Activated CD4-positive, alpha-beta T cell treated with anti-CD3 and anti-CD28 coated beads for 4 hours (primary cell): ENCODE data around the gene PUM2.
"Not testable (repeated sequence)": the region's sequence is repeated elsewhere in the genome, so short reads cannot be mapped to it uniquely, and the experiment has no call there.

ENCODE experiments used
- DNase-seq, 2 donors: peaks; one replicate each; pipeline ENCODE4 v3.0.0-alpha.2; 2020

Gene PUM2

DNA sequence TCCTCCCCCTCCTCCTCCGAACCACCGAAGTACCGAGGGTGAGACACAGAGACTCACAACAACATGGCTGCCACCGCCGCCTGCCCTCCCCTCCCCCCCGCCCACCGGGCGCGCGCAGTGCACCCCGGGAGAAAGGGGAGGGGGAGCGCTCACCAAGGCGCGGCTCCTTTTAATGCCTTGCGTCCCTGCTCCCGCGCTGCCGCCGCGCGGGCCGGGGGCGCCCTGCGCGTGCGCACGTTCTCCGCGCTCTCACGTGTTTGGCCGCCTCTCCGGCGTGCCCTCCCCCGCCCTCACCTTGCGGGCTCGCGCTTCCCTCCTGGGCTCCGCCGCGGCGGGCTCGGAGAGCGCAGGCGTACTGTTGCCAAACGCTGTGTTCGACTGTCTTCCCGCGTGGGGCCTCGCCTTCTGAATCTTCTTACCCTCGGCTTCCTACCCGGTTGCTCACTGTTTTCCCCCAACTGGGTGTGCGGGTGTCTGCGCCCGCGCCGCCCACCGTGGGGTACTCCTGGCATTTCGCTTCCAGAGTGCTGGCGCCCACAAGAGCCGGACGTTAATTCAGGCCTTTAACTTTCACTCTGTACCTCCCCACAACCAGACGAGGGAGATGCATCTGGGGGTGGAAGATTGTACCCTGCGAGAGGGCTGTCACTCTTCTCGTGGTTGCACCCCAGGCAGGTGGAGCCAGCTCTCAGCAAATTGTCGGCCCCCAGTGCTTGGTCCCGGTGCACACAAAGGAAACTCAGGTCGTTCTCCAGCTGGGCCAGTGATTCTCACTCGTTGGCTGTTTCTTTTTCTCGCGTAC lies at the start of gene PUM2:
PUM2 (minus strand) TSS at position 92 of the 802 bp plus-strand sequence. CDS start 23,484 bp downstream, outside the sequence.
- peak; percentile 90 to 93 for DNase-seq

GRCh38 chr2:20400306-20400705 lies 49.7 kb upstream of the PUM2 start:
- no peak for DNase-seq

GRCh38 chr2:20398956-20399567 lies 48.4 kb upstream of the PUM2 start:
- no peak for DNase-seq

- DNase-seq: no peak
Observed at GRCh38 chr2:20397811-20398447, 47.3 kb upstream of the PUM2 start.

- DNase-seq: no peak
Observed at GRCh38 chr2:20396356-20397000, 45.8 kb upstream of the PUM2 start.

DNA sequence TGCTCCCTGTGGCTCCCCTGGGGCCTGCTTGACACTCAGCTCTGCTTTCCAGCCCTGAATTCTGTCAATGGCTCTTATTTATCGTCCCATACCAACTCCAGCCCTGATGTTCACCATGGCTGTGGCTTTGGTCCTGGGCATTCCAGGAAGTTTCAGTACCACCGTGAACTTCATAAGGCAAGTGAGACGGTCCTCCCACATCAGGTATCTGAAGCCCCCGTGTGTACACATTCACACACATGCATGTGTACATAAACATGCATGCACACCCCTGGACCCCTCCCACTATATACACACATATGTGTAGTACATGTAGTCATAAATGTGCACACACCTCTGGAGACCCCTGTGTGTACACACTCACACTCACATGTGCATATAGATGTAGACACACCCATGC lies 43.3 kb upstream of the PUM2 start:
- DNase-seq: no peak

DNA sequence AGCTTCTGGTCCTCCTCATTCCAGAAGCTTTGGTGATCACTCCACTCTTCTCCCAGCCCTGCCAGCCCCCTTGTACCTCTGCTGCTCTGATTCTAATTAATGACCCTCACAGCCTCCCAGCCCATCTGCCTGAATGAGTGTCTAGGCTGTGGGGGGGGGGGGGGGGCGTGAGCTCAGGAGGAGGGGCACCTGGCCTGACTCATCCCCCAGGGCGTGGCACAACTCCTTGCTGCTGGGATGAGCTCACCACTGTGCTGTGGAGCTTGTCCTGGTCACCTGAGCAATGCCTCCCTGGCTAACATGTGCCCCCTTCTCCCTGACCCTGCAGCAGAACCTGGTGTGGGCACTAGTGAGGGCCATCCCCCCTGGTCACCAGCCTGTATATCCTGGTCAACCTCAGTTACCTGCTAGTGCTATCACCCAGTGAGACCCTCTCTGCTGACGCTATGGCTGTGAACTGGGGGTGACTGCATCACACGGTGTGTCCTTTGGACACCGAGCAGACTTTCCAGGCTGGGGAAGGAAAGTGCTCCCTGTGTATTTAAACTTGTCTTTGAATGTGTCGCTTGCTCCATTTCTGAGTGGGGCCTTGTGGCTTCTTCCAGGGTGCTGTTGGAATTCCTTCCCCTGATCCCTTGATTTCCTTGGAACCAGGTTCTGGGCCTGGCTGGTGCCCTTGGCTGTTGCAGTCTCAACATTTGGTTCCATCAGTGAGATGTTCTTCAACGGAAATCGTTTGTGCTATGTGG lies 41.5 kb upstream of the PUM2 start:
- DNase-seq: no peak

DNA sequence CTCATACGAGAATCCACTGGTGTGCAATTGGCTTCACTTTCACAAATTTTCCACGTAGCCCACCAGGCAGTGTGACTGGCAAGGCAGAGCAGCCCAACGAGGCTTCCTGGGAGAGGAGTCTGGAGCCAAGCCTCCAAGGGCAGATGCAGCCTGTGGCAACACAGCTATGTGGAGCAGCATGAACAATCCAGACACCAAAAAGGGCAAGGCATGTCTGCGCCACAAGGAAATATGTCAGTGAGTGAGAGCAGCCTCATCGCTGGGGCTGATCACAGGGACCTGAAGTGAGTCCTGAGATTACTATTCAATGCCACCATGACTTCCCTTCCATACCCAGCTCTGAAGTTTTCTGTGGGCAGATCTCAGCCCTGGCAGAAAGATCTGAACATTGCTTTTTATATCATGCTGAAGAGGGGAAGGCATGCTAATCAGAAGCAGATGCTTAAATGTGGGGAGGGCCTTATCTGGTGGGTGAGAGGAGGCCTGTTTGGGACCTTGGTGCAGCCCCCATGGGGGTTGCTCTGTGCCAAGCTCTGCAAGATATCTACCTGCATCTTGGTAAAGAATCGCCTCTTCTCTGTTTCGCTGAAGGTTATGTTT lies 40.0 kb upstream of the PUM2 start:
- DNase-seq: no peak

- DNase-seq: no peak
Observed at GRCh38 chr2:20384953-20385352, 34.3 kb upstream of the PUM2 start.

GRCh38 chr2:20382965-20383810 lies 32.5 kb upstream of the PUM2 start:
- no peak for DNase-seq

- no peak for DNase-seq
Observed at GRCh38 chr2:20381457-20381856, 30.8 kb upstream of the PUM2 start.

- no peak for DNase-seq
Observed at GRCh38 chr2:20378891-20379519, 28.4 kb upstream of the PUM2 start.

GRCh38 chr2:20378341-20378740 lies 27.7 kb upstream of the PUM2 start:
- DNase-seq: no peak

DNA sequence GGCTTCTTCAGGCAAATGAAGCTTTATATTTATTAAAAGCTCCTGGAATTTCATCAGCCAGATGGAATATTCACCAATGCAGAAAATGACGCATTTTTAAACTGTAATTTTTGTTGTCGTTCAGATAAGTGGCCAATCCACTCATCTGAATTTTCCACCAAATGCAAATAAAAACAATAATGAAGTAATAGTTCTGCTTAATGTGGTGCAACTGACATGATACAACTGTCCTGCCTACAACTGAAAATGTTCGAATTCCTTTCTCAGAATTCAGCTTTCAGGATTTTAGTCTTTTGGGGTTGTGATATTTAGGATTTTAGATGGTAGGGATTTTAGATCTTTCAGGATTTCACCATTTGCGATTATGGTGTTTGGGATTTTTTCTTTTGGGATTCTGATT lies 27.1 kb upstream of the PUM2 start:
- no peak for DNase-seq

GRCh38 chr2:20374982-20375381 lies 24.3 kb upstream of the PUM2 start:
- not testable (repeated sequence) for DNase-seq

GRCh38 chr2:20372896-20373640 lies 22.4 kb upstream of the PUM2 start:
- no peak for DNase-seq

GRCh38 chr2:20371323-20372025 lies 20.8 kb upstream of the PUM2 start:
- DNase-seq: no peak

DNA sequence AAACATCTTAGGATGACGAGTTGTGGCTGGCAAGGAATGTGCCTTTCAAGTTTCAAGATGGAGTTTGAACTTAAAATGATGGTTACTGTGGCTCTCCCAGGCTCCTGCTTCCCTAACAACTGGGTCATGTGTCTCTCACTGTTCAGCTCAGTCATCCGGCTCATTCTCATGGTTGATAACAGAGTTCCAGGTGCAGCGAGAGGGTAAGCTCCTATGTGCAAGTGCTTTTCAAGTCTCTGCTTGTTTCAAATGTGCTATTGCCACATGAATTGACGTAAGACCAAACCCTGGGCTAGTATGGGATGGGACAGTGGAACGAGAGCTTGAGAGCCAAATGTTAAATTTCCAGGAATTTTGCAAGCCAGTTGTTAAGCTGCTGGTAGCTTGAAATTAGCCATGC lies 19.5 kb upstream of the PUM2 start:
- DNase-seq: no peak

DNA sequence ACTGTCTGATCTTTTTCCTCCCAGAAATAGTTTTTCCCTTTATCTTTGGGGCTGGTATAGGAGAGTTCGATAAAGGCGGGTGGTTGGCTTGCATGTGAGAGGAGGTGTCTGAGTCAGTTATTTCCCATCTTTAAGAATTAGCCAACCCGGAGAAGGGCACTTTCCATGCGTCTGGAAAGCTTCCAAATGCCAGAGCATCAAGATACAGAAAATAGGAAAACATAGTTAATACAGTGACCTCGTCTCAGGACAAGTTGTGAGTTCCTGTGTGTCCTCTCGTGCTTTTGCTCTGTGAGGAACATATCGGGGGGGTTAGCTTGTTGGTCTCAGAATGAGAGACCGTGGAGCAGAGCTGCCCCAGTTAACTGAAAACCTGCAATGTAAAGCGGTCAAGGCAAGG lies 18.7 kb upstream of the PUM2 start:
- DNase-seq: no peak

GRCh38 chr2:20368706-20369105 lies 18.1 kb upstream of the PUM2 start:
- DNase-seq: no peak
